ENCODE results near the gene KCNT1. TPM values are rescaled to one million over a fixed set of nuclear protein-coding genes. Genes with fewer than 3 reads are reported as not detected.

The KCNT1 gene
- total RNA-seq, 3 donors from 2014 or later: not detected

DNA sequence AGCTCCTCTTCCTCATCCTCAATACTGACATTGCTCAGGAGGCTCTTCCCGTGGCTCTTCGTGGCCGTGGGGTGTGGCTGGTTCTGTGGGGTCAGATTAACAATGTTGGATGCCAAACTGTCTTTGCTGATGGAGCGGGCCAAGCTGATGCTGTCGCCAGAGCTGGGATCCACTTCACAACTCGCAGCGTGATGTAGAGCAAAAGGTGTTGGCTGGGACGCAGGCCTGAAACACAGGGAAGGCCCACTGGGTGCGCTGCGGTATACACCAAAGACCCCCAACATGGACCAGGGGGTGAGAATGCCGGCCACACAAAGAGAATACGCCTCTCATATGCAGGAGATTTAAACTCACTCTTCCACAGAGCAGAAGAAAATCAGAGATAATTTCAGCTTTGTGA lies 121.1 kb downstream of the KCNT1 start:
- H3K27ac ChIP-seq: no peak overlapping the region

DNA sequence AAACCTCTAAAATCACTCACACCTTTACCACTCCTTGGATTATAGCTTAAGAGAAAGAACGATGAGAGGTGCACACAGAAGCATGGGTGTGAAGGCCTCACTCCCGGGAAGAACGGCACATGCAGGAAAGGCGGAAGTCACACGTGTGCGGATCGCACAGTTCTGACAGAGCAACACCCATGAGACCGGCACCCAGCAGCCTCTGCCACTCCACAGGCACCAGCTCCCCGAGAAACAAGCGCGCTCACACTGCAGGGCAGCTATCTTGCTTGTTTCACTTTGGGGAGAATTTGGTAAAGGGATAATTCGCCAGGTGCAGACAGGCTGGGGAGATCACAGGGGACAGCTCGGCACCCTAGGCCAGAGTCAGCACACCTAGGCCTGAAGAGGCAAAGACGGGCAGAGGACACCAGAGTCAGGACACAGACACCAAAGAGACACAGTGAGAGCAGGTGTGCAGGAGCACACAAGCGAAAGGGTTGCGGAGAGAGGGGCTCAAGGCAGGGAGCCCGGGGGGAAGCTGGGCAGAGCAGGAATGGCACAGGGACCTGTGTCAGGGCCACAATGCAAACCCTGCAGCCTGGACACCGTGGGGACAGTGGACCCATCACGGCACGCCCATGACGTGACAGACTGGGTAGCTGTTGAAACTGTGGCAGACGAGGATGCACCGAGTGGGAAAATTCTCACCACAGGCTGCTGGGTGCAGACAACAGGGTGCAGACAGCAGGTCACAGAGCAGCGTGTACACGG lies 123.6 kb downstream of the KCNT1 start:
- intact Hi-C loops (cut with DNase I; ENCODE audit: low total_unique reads): no loop called here
- Histone ChIP-seq H3K27me3 (no peaks in the 10 kb centered on the region), H3K36me3 (peaks cover 11% of the 10 kb centered on the region), H3K4me3 (no peak overlapping the region), H3K27ac (no peak overlapping the region), H3K4me1 (no peaks in the 10 kb centered on the region), H3K9me3 (no peaks in the 10 kb centered on the region)
- DNase-seq (ENCODE audit: low spot score in 2 of 2): peak in 1 of 2 donors; percentile 34
- no peak for TF ChIP-seq POLR2A (IDR thresholded peaks at IDR 0.05)
- no peak for TF ChIP-seq POLR2AphosphoS5 (IDR thresholded peaks at IDR 0.05)

More for the DNA sequence above, 121.1 kb downstream of the KCNT1 start:
- no peaks in the 10 kb centered on the region for H3K4me1 ChIP-seq
- H3K9me3 ChIP-seq: no peaks in the 10 kb centered on the region
- H3K4me3 ChIP-seq: no peak overlapping the region
- peaks cover 11% of the 10 kb centered on the region for H3K36me3 ChIP-seq
- no peak for TF ChIP-seq POLR2A (IDR thresholded peaks at IDR 0.05)
- TF ChIP-seq, protein P1, sequence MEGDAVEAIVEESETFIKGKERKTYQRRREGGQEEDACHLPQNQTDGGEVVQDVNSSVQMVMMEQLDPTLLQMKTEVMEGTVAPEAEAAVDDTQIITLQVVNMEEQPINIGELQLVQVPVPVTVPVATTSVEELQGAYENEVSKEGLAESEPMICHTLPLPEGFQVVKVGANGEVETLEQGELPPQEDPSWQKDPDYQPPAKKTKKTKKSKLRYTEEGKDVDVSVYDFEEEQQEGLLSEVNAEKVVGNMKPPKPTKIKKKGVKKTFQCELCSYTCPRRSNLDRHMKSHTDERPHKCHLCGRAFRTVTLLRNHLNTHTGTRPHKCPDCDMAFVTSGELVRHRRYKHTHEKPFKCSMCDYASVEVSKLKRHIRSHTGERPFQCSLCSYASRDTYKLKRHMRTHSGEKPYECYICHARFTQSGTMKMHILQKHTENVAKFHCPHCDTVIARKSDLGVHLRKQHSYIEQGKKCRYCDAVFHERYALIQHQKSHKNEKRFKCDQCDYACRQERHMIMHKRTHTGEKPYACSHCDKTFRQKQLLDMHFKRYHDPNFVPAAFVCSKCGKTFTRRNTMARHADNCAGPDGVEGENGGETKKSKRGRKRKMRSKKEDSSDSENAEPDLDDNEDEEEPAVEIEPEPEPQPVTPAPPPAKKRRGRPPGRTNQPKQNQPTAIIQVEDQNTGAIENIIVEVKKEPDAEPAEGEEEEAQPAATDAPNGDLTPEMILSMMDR (IDR thresholded peaks at IDR 0.05): no peak
- TF ChIP-seq POLR2AphosphoS5 (IDR thresholded peaks at IDR 0.05): no peak
- DNase-seq (ENCODE audit: low spot score in 2 of 2): peak in 1 of 2 donors; percentile 44
- intact Hi-C loops (cut with DNase I; ENCODE audit: low total_unique reads): no loop called here
- H3K27me3 ChIP-seq: no peaks in the 10 kb centered on the region

DNA sequence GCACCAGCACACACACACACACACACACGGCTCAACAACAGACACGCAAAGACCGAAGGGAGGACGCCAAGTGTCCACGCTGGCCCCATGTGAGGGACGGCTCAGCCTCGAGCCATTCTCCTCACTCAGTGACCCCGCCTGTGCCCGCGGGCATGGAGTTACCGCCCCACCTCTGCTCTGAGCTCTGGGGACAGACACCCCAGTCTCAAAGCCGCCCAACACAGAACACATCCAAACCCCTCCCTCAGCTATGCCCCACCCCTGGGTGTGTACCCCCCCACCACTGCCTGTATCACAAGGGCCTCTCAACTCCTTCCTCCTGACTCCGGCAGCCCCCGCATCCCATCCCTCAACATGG lies 124.2 kb downstream of the KCNT1 start:
- H3K9me3 ChIP-seq: no peaks in the 10 kb centered on the region
- H3K4me1 ChIP-seq: no peaks in the 10 kb centered on the region
- H3K36me3 ChIP-seq: peaks cover 11% of the 10 kb centered on the region
- TF ChIP-seq, protein P1 (IDR thresholded peaks at IDR 0.05): no peak
- no peak for TF ChIP-seq POLR2A (IDR thresholded peaks at IDR 0.05)
- TF ChIP-seq POLR2AphosphoS5 (IDR thresholded peaks at IDR 0.05): no peak
- no peak overlapping the region for H3K4me3 ChIP-seq
- intact Hi-C loops (cut with DNase I; ENCODE audit: low total_unique reads): no loop called here
- H3K27me3 ChIP-seq: no peaks in the 10 kb centered on the region
- H3K27ac ChIP-seq: no peak overlapping the region
- peak in 1 of 2 donors; percentile 28 for DNase-seq (ENCODE audit: low spot score in 2 of 2)

DNA sequence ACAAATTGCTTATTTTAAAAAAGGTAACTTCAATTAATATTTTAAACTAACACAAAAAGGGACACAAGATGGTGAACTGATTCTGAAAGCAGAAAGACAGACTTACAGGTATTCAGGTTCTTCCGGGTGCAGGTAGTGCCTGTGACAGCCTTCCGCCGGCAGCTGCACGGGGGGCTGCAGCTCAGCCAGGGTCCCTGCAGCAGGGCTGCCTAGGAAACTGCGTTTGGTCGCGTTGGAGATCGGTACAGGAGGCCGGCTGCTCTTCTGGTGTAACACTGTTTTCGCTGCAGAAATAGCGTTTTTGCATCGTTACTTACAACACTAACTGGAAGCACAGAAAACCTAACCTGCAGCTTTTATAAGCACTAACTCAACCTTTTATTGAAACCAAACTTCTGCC lies 125.3 kb downstream of the KCNT1 start:
- Histone ChIP-seq H3K4me3 (no peak overlapping the region), H3K27ac (no peak overlapping the region), H3K9me3 (no peaks in the 10 kb centered on the region), H3K4me1 (no peaks in the 10 kb centered on the region), H3K27me3 (no peaks in the 10 kb centered on the region), H3K36me3 (peaks cover 11% of the 10 kb centered on the region)
- no peak for DNase-seq (ENCODE audit: low spot score in 2 of 2)
- TF ChIP-seq POLR2A (IDR thresholded peaks at IDR 0.05) (no peak), POLR2AphosphoS5 (IDR thresholded peaks at IDR 0.05) (no peak)
- TF ChIP-seq, protein P1 (IDR thresholded peaks at IDR 0.05): no peak
- intact Hi-C loops (cut with DNase I; ENCODE audit: low total_unique reads): no loop called here

DNA sequence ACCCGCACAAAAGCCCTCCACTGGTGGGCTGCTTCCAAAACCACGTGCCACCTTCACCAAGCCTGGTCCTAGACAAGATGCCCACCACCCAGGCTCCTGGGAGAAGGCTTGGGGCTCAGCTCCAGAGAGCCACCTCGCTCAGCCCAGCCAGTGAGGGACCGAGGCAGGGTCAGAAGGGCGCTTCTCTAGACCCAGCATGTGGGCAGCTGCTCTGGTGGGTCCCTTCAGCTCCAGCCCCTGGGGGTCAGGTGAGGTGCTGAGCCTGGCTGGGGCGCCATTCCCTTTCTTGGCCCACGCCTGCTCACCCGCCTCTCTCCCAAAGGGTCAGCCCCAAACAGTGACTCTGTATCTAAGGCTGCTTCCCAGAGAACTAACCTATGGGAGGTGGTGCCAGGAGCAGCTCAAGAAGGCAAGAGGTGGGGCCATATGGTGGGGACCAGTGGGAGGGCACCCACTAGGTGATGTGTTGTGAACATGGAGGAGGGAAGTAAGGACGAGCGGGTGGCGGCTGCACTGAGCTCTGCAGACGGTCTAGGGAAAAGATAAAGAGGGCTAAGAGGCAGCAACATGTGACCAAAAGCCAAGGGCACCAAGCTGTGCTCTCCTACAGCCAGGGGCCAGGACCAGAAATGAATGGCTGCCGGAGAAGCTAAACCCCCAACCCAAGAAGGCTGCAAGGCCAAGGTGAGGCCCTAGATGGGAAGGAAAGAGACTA lies 126.0 kb downstream of the KCNT1 start:
- Histone ChIP-seq H3K9me3 (no peaks in the 10 kb centered on the region), H3K4me3 (no peak overlapping the region), H3K4me1 (no peaks in the 10 kb centered on the region), H3K27ac (no peak overlapping the region), H3K27me3 (no peaks in the 10 kb centered on the region), H3K36me3 (peaks cover 9% of the 10 kb centered on the region)
- peak in 1 of 2 donors; percentile 45 for DNase-seq (ENCODE audit: low spot score in 2 of 2)
- intact Hi-C loops (cut with DNase I; ENCODE audit: low total_unique reads): no loop called here
- TF ChIP-seq POLR2AphosphoS5 (IDR thresholded peaks at IDR 0.05) (no peak), POLR2A (IDR thresholded peaks at IDR 0.05) (no peak)
- TF ChIP-seq, protein P1 (IDR thresholded peaks at IDR 0.05): no peak

Data from breast epithelium (tissue), 4 donors.